Psoas muscle (tissue), 8 donors: Measurements from ENCODE around the gene ICE2. TPM values are rescaled to one million over a fixed set of nuclear protein-coding genes. Genes with fewer than 3 reads are reported as not detected.

ENCODE experiments used
- ATAC-seq, 4 donors: fragments of 200-7000 bp; cut with Tn5 transposase; one replicate each; pipeline ENCODE4 v1.9.1; 2020; ENCODE audit warnings: moderate library complexity in 3 of 4, mild to moderate bottlenecking in 2 of 4
- DNase-seq, 2 donors: peaks; one replicate each; pipeline ENCODE4 v3.0.0-alpha.2; 2020
- H3K27ac ChIP-seq: fragments of 200-600 bp; one replicate; pipeline ENCODE4 v1.8.0; 2022
- H3K27me3 ChIP-seq, 3 donors: fragments of 200-600 bp in 1 of 3; one replicate each; pipeline versions ENCODE4 v1.6.1 to v1.8.0; 2013 to 2022; ENCODE audit warnings: low read length in 2 of 3, mild to moderate bottlenecking in 2 of 3, moderate library complexity in 1 of 3; ENCODE audit not compliant: insufficient read depth in 3 of 3
- H3K36me3 ChIP-seq, 2 donors: fragments of 200-600 bp in 1 of 2; one replicate each; pipeline versions ENCODE4 v1.6.1 to v1.8.0; 2013 to 2022; ENCODE audit warnings: low read depth in 1 of 2, mild to moderate bottlenecking in 1 of 2, moderate library complexity in 1 of 2; ENCODE audit not compliant: insufficient read depth in 1 of 2
- H3K4me1 ChIP-seq: fragments of 200-600 bp; one replicate; pipeline ENCODE4 v1.8.0; 2022
- H3K4me3 ChIP-seq: fragments of 200-600 bp; one replicate; pipeline ENCODE4 v1.8.0; 2022; ENCODE audit warnings: mild to moderate bottlenecking
- H3K9me3 ChIP-seq: fragments of 200-600 bp; one replicate; pipeline ENCODE4 v1.8.0; 2022
- WGBS, 3 donors: extraction: QIAGEN DNeasy Blood & Tissue Kit; methylation state at CpG; one replicate each; pipeline versions ENCODE4 v1.1.6 to v1.1.7; 2013; 5-methylcytosine and 5-hydroxymethylcytosine counted together
- intact Hi-C, 2 donors: fragments of 100-400 bp; cut with DNase I; formaldehyde crosslinking; loops; one replicate each; pipeline versions ENCODE4 v1.11.0 to v1.14.2; 2022
- polyA plus RNA-seq, 3 donors: library from polyadenylated mRNA; stranded (reverse); fragments of 200-250 nt; gene quantifications; one replicate each; pipeline ENCODE4 v1.2.3, GENCODE V29; 2013
- total RNA-seq, 4 donors: library from RNA; stranded (reverse); fragmentation: NEBNext Ultra II Directional in 2 of 4; extraction: Animal tissue kit (Norgen Biotek cat#: 25700) in 2 of 4; gene quantifications; one replicate each; pipeline versions ENCODE4 v1.2.1 to v1.2.4, GENCODE V29; 2021 to 2023
- TF ChIP-seq, protein P1 (sequence below): fragments of 200-600 bp; IDR thresholded peaks from one replicate; pipeline ENCODE4 v1.8.0; 2022; ENCODE audit warnings: antibody characterized with exemption
- donor health status: healthy with polysubstance abuse.
- donor health status: DM: no; HTN: no; CAD: no; lungs with moderate emphysema.
- donor health status: Bipolar disorder and iron deficiency.
- donor health status: healthy.
- donor health status: DM: yes; HTN: yes; CAD: no.
- donor health status: DM: no; HTN: no; CAD: no.
- donor health status: DM: no; HTN: no; CAD: no.
- donor health status: DM: yes; HTN: yes; CAD: no.

Gene ICE2
- total and polyA plus RNA-seq, 7 donors, result 5.2 to 25.9 (median 20.0) TPM

GRCh38 chr15:60442763-60443162 lies 36.2 kb downstream of the ICE2 start:
- Histone ChIP-seq H3K9me3 (no peaks in the 10 kb centered on the region), H3K4me1 (no peaks in the 10 kb centered on the region), H3K36me3 (peaks cover 0 to 64% of the 10 kb centered on the region in 2 donors), H3K27me3 (no peaks in the 10 kb centered on the region), H3K27ac (no peak overlapping the region), H3K4me3 (no peak overlapping the region)
- WGBS, 3 donors, result 47 to 70% (median 54%) methylated on average over 3 of the region's 3 CpGs
- TF ChIP-seq, protein P1, sequence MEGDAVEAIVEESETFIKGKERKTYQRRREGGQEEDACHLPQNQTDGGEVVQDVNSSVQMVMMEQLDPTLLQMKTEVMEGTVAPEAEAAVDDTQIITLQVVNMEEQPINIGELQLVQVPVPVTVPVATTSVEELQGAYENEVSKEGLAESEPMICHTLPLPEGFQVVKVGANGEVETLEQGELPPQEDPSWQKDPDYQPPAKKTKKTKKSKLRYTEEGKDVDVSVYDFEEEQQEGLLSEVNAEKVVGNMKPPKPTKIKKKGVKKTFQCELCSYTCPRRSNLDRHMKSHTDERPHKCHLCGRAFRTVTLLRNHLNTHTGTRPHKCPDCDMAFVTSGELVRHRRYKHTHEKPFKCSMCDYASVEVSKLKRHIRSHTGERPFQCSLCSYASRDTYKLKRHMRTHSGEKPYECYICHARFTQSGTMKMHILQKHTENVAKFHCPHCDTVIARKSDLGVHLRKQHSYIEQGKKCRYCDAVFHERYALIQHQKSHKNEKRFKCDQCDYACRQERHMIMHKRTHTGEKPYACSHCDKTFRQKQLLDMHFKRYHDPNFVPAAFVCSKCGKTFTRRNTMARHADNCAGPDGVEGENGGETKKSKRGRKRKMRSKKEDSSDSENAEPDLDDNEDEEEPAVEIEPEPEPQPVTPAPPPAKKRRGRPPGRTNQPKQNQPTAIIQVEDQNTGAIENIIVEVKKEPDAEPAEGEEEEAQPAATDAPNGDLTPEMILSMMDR, result no peak
- intact Hi-C loops, result loop anchor here (2.0 to 5.0 kb wide), 2 partner anchors 80 to 84 kb away; no protein-coding TSS in a partner anchor
- DNase-seq, result no peak
- ATAC-seq, result no peak

- no peaks in the 10 kb centered on the region for H3K9me3 ChIP-seq
- TF ChIP-seq, protein P1, result no peak
- WGBS, 3 donors, result 90 to 97% (median 91%) methylated on average over 2 of the region's 2 CpGs
- no peaks in the 10 kb centered on the region for H3K4me1 ChIP-seq
- DNase-seq (no peak), ATAC-seq (no peak)
- H3K36me3 ChIP-seq, result peaks cover 0 to 62% of the 10 kb centered on the region in 2 donors
- intact Hi-C loops, result loop anchor here (2.0 to 5.0 kb wide), 2 partner anchors 80 to 83 kb away; no protein-coding TSS in a partner anchor
- H3K27ac ChIP-seq, result no peak overlapping the region
- no peaks in the 10 kb centered on the region for H3K27me3 ChIP-seq
- H3K4me3 ChIP-seq, result no peak overlapping the region
Observed at GRCh38 chr15:60442031-60442650, 36.8 kb downstream of the ICE2 start.

GRCh38 chr15:60441331-60441730 lies 37.6 kb downstream of the ICE2 start:
- TF ChIP-seq, protein P1, result no peak
- H3K27me3 ChIP-seq, result no peaks in the 10 kb centered on the region
- H3K4me3 ChIP-seq, result no peak overlapping the region
- intact Hi-C loops, result loop anchor here in 1 of 2 donors (5.0 kb wide), 1 partner anchor 79 kb away; no protein-coding TSS in a partner anchor
- no peak overlapping the region for H3K27ac ChIP-seq
- H3K4me1 ChIP-seq, result no peaks in the 10 kb centered on the region
- WGBS, 3 donors, result 46 to 52% (median 49%) methylated on average over 1 of the region's 1 CpG
- no peak for ATAC-seq
- no peaks in the 10 kb centered on the region for H3K9me3 ChIP-seq
- peaks cover 0 to 54% of the 10 kb centered on the region in 2 donors for H3K36me3 ChIP-seq
- DNase-seq, result no peak

- H3K9me3 ChIP-seq, result no peaks in the 10 kb centered on the region
- ATAC-seq (no peak), DNase-seq (no peak)
- no peak overlapping the region for H3K27ac ChIP-seq
- H3K4me3 ChIP-seq, result no peak overlapping the region
- WGBS, 3 donors, result 98 to 100% (median 98%) methylated on average over 1 of the region's 1 CpG
- no peaks in the 10 kb centered on the region for H3K27me3 ChIP-seq
- peaks cover 3 to 73% of the 10 kb centered on the region in 2 donors for H3K36me3 ChIP-seq
- H3K4me1 ChIP-seq, result no peaks in the 10 kb centered on the region
- TF ChIP-seq, protein P1, result no peak
- intact Hi-C loops, result loop anchor here (1.0 to 5.0 kb wide), 2 partner anchors 16 to 36 kb away; no protein-coding TSS in a partner anchor
Observed at GRCh38 chr15:60438646-60439045, 40.3 kb downstream of the ICE2 start.
